ENCODE data around the gene EEF2K.

- TF ChIP-seq CTCF (IDR thresholded peaks at IDR 0.05) (no peak), EZH2 (IDR thresholded peaks at IDR 0.05; ENCODE audit: borderline replicate concordance, insufficient read depth, low read depth, low read length, poor library complexity, severe bottlenecking) (no peak)
These were observed 120.8 kb downstream of the EEF2K start for GRCh38 chr16:22326771-22327445.
